ENCODE results near the gene DIPK1B.

GRCh38 chr9:136754626-136755301 is 42.4 kb downstream of the DIPK1B start:
- TF ChIP-seq CTCF (IDR thresholded peaks at IDR 0.05) (no peak), POLR2A (IDR thresholded peaks at IDR 0.05) (no peak)
